Endothelial cell of umbilical vein (primary cell): ENCODE data around the gene TRIM7.

Experiments
- JUN ChIP-seq: IDR thresholded peaks from 2 replicates; pipeline ENCODE4 v1.6.1; 2011; ENCODE audit warnings: borderline replicate concordance, low read depth; ENCODE audit not compliant: insufficient read length, insufficient read depth
- MAX ChIP-seq: IDR thresholded peaks from 2 replicates; pipeline ENCODE4 v1.6.1; 2011; ENCODE audit not compliant: insufficient read depth, insufficient read length
- POLR2A ChIP-seq: IDR thresholded peaks from 2 replicates; pipeline ENCODE4 v1.6.1; 2012; ENCODE audit warnings: low read depth, mild to moderate bottlenecking, control low read depth, low read length
- TF ChIP-seq, protein P1 (sequence below), 2 donors: IDR thresholded peaks; 1 replicate in 1 of 2; 2 replicates in 1 of 2; pipeline ENCODE4 v1.5.1; 2011; ENCODE audit warnings: low read length in 2 of 2, mild to moderate bottlenecking in 2 of 2, moderate library complexity in 2 of 2, control low read depth in 1 of 2, inconsistent platforms in 1 of 2, low read depth in 1 of 2; ENCODE audit not compliant: insufficient read depth in 1 of 2; ENCODE audit errors: extremely low read depth in 1 of 2

DNA sequence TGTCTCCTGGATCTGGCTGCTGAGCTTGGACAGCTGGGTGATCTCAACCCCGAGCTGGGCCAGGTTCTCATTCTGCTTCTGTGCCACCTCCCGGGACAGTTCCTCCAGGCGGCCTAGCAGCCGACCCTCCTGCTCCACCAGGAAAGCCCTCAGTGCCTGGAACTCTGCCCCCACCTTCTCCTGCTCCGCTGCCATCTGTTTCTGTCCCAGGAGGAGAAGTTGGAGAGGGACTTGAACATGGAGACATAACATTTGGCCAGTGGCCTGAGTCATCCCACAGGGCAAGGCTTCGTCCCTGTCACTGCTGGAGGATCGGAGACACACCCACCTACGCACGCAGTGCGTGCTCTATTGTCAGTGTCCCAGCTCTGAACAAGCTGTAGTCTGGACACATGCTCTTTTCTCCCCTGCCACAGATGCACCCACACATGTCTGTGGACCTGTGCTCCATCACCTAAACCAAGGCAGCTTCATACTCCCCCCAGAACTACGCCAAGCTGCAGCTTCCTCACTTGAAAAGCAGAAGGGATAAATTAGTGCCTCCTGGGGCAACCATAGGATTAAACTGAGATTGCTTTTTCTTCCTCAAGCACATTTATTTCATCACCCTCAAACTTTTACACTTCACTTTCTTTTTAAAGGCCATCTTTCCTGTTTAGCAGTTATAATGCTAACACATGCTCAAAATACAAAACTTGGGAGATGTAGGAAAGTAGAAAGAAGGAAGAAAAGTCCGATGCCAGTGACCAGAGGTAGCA is 4.9 kb downstream of the TRIM7 start:
- TF ChIP-seq POLR2A (no peak), JUN (no peak), MAX (no peak)
- TF ChIP-seq, protein P1, sequence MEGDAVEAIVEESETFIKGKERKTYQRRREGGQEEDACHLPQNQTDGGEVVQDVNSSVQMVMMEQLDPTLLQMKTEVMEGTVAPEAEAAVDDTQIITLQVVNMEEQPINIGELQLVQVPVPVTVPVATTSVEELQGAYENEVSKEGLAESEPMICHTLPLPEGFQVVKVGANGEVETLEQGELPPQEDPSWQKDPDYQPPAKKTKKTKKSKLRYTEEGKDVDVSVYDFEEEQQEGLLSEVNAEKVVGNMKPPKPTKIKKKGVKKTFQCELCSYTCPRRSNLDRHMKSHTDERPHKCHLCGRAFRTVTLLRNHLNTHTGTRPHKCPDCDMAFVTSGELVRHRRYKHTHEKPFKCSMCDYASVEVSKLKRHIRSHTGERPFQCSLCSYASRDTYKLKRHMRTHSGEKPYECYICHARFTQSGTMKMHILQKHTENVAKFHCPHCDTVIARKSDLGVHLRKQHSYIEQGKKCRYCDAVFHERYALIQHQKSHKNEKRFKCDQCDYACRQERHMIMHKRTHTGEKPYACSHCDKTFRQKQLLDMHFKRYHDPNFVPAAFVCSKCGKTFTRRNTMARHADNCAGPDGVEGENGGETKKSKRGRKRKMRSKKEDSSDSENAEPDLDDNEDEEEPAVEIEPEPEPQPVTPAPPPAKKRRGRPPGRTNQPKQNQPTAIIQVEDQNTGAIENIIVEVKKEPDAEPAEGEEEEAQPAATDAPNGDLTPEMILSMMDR (IDR thresholded peaks at IDR 0.05; ENCODE audit: extremely low read depth in 1 of 2, insufficient read depth in 1 of 2, low read depth in 1 of 2, low read length in 2 of 2): no peak
